ENCODE measurements around the gene ROBO3.

ROBO3 gene

DNA sequence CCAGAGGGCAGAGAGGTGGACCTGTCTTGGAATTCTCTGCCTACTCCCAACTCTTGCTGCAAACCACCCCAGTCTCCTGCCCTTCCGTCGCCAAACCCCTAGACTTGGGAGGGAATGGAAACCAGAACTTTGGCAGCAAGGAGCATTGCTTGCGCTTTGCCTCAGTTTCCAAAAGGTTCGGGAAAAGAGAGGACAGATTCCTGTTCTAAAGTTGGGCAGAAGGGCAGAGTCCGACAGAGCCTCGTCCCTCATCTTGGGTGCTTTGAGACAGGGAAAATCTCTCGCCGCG, 396 bp upstream of the ROBO3 start:
- H3K4me3 ChIP-seq (ENCODE audit: low read depth, low read length) = no peak overlapping the region
- DNase-seq (ENCODE audit: low read depth, low spot score) = no peak
- ChIA-PET POLR2A (no interaction called here), CTCF (interaction anchor here (1.2 to 3.3 kb wide), 8 partner anchors 11 to 221 kb away, joined by 5 to 63 read pairs (median 43); partner anchors contain the start of genes SIAE and SPA17)
- TF ChIP-seq, protein P1, sequence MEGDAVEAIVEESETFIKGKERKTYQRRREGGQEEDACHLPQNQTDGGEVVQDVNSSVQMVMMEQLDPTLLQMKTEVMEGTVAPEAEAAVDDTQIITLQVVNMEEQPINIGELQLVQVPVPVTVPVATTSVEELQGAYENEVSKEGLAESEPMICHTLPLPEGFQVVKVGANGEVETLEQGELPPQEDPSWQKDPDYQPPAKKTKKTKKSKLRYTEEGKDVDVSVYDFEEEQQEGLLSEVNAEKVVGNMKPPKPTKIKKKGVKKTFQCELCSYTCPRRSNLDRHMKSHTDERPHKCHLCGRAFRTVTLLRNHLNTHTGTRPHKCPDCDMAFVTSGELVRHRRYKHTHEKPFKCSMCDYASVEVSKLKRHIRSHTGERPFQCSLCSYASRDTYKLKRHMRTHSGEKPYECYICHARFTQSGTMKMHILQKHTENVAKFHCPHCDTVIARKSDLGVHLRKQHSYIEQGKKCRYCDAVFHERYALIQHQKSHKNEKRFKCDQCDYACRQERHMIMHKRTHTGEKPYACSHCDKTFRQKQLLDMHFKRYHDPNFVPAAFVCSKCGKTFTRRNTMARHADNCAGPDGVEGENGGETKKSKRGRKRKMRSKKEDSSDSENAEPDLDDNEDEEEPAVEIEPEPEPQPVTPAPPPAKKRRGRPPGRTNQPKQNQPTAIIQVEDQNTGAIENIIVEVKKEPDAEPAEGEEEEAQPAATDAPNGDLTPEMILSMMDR (IDR thresholded peaks at IDR 0.05; ENCODE audit: insufficient read depth, low read length, missing control alignments) = no peak

DNA sequence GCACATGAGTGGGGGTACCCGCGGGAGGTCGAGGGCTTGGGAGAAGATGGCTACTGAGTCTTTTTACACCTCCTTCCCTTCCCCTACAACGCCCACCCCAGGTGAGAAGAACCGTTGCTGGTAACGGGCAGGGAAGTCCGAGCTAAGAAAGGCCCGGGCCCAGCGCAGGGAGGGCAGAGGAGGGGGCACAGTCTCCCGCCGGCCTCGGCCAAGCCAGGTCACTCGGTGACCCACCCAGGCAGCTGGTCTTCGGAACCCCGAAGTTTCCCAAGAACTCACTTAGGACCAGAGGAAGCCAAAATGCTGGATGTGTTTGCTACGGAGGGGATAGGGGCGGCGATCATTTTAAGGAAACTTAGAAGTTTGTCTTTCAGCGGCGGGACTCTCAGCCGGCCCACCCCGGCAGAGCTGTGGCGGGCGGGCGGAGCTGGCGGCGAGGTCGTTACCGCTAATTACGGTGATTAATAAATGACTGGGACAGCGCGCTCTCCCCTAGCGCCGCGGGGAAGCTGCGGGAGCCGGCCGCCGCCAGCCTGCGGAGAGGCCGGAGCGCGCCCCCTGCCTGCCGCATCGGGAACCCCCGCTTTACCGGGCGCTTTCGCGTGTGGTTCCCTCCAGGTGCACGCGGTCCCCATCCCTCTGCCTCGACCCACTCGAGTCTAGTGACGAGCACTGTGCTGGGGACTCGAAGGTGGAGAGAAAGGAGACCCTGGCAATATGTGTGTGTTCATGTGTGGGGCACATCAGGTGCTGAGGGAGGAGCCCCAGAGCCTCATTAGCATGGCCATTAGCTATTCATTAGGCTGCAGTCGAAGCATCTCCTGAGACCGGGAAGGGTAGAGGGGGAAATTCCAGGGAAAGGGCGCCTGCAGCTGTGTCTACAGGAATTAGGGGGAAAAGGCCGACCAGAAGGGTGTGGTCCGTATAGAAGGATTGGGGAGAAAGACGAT, 945 bp downstream of the ROBO3 start:
- ChIA-PET POLR2A (no interaction called here), CTCF (interaction anchor here (0.6 to 3.3 kb wide), 46 partner anchors 9 to 757 kb away, joined by 3 to 63 read pairs (median 5); partner anchors contain the start of genes HEPACAM, MSANTD2, ROBO4 and SIAE)
- H3K4me3 ChIP-seq (ENCODE audit: low read depth, low read length) = peak overlapping the region; percentile 38
- no peak for DNase-seq (ENCODE audit: low read depth, low spot score)
- TF ChIP-seq, protein P1 (IDR thresholded peaks at IDR 0.05; ENCODE audit: insufficient read depth, low read length, missing control alignments) = peak; percentile 86

DNA sequence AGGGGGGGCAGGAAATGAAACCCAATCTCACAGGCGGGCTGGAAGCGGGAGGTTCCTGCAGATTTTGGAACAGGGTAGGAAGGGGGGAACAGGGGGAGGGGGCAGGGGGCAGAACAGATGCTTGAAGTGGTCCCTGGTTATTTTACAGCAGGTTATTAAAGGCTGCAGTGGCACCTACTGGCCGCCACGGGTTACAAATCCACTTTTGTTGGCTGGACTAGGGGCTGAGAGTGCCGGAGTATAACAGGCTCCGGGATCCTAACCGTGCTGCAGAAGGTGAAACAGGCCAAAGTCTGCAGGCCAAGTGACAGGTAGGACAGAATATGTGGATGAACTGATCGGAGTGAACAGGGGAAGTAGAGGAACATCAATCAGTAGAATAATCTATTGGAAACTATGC, 2.5 kb downstream of the ROBO3 start:
- no peak for DNase-seq (ENCODE audit: low read depth, low spot score)

DNA sequence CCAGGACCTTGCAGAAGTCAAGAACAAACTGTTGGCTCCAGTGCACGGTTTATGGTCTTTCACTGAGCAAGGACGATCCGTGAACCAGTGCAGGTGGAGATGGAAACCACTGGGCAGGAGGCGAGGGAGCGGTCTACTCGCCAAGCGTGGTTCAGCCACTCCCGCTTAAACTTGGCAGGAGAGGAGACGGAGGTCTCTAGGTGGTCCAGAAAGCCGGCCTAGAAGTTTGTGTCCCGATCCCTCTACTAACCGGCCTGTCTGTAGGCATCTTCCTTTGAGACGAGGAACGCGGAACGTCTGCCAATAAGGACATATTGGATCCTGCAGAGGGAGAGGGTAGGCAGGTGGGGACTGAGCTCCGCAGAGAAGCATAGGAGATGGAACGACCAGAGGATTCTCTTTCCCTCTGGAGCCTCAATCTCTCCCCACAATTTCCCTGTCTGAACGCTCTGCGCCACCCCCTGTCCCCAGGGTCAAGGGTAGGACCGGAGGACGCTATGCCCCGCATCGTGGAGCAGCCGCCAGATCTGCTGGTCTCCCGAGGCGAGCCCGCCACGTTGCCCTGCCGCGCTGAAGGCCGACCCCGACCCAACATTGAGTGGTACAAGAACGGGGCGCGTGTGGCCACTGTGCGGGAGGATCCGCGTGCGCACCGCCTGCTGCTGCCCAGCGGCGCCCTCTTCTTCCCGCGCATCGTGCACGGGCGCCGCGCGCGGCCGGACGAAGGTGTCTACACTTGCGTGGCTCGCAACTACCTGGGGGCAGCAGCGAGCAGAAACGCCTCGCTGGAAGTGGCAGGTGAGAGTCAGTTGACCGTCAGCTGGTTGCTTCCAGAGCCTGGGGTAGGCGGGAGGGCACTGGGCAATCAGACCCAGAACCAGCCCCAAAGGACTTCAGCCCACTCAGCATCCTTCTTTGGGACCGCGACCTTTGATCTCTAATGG, 3.4 kb downstream of the ROBO3 start:
- no peak overlapping the region for H3K4me3 ChIP-seq (ENCODE audit: low read depth, low read length)
- no peak for DNase-seq (ENCODE audit: low read depth, low spot score)
- TF ChIP-seq, protein P1 (IDR thresholded peaks at IDR 0.05; ENCODE audit: insufficient read depth, low read length, missing control alignments) = no peak
- ChIA-PET POLR2A (no interaction called here), CTCF (interaction anchor here (0.7 to 1.3 kb wide), 3 partner anchors 31 to 570 kb away, joined by 3 to 4 read pairs (median 3); no protein-coding TSS in a partner anchor)

More for the DNA sequence above, 2.5 kb downstream of the ROBO3 start:
- no peak overlapping the region for H3K4me3 ChIP-seq (ENCODE audit: low read depth, low read length)
- TF ChIP-seq, protein P1 (IDR thresholded peaks at IDR 0.05; ENCODE audit: insufficient read depth, low read length, missing control alignments) = peak; percentile 58
- POLR2A ChIA-PET = no interaction called here
- CTCF ChIA-PET = interaction anchor here (0.9 to 3.3 kb wide), 21 partner anchors 8 to 224 kb away, joined by 3 to 63 read pairs (median 9); partner anchors contain the start of genes ROBO4, SIAE and SPA17

DNA sequence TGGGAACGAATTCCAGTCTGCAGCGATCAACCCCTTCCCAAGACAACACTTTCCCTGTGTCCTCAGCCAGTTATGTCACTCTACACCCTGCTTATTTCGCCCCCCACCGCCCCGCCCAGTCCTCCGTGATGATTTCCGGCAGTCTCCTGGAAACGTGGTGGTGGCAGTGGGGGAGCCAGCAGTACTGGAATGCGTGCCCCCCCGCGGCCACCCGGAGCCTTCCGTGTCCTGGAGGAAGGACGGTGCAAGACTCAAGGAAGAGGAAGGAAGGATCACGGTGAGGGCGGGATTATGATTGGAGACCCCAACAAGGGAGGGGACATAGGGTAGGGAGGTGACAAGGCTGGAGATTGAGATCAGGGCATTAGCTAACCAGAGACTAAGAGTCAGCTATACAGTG, 4.1 kb downstream of the ROBO3 start:
- no peak for DNase-seq (ENCODE audit: low read depth, low spot score)
- ChIA-PET POLR2A (no interaction called here), CTCF (interaction anchor here (0.7 to 1.4 kb wide), 5 partner anchors 32 to 569 kb away, joined by 3 to 4 read pairs (median 3); no protein-coding TSS in a partner anchor)
- TF ChIP-seq, protein P1 (IDR thresholded peaks at IDR 0.05; ENCODE audit: insufficient read depth, low read length, missing control alignments) = no peak
- no peak overlapping the region for H3K4me3 ChIP-seq (ENCODE audit: low read depth, low read length)

Measured in AG04449 (cell line).